NCI-H446 treated with DMSO at 0.1 percent for 48 hours (cell line): ENCODE data around the gene HIGD1C.
"Not testable (repeated sequence)": the region's sequence is repeated elsewhere in the genome, so short reads cannot be mapped to it uniquely, and the experiment has no call there.

Experiments used
- DNase-seq: peaks from one replicate; lab custom pipeline; 2025; lab: John Stamatoyannopoulos, UW

The HIGD1C gene

GRCh38 chr12:50934371-50934851 is 17.9 kb upstream of the HIGD1C start:
- no peak for DNase-seq

- no peak for DNase-seq
Observed at GRCh38 chr12:50934981-50935807, 17.1 kb upstream of the HIGD1C start.

GRCh38 chr12:50936821-50937530 is 15.4 kb upstream of the HIGD1C start:
- no peak for DNase-seq

- DNase-seq = no peak
Observed at GRCh38 chr12:50937653-50938052, 14.7 kb upstream of the HIGD1C start.

GRCh38 chr12:50947933-50948626 is 4.3 kb upstream of the HIGD1C start:
- DNase-seq = no peak

GRCh38 chr12:50948798-50949197 is 3.5 kb upstream of the HIGD1C start:
- no peak for DNase-seq

GRCh38 chr12:50949801-50950302 is 2.5 kb upstream of the HIGD1C start:
- no peak for DNase-seq

- no peak for DNase-seq
Observed at GRCh38 chr12:50951112-50951511, 1.2 kb upstream of the HIGD1C start.

GRCh38 chr12:50953047-50953446 is 703 bp downstream of the HIGD1C start:
- no peak for DNase-seq

GRCh38 chr12:50954789-50955188 is 2.4 kb downstream of the HIGD1C start:
- DNase-seq = not testable (repeated sequence)

- DNase-seq = no peak
Observed at GRCh38 chr12:50955288-50955687, 2.9 kb downstream of the HIGD1C start.

GRCh38 chr12:50955697-50956096 is 3.4 kb downstream of the HIGD1C start:
- DNase-seq = no peak

GRCh38 chr12:50960130-50960529 is 7.8 kb downstream of the HIGD1C start:
- no peak for DNase-seq

GRCh38 chr12:50961708-50962107 is 9.4 kb downstream of the HIGD1C start:
- no peak for DNase-seq

GRCh38 chr12:50964432-50964831 is 12.1 kb downstream of the HIGD1C start:
- DNase-seq = no peak

- no peak for DNase-seq
Observed at GRCh38 chr12:50971946-50972345, 19.6 kb downstream of the HIGD1C start.

GRCh38 chr12:50979369-50980052 is 27.2 kb downstream of the HIGD1C start:
- DNase-seq = no peak

- no peak for DNase-seq
Observed at GRCh38 chr12:50980545-50980944, 28.2 kb downstream of the HIGD1C start.

- no peak for DNase-seq
Observed at GRCh38 chr12:50981319-50982239, 29.2 kb downstream of the HIGD1C start.

GRCh38 chr12:50984586-50985298 is 32.4 kb downstream of the HIGD1C start:
- DNase-seq = no peak
